Nephron (organoid): ENCODE data around the gene ELAC2.

Experiments
- H3K27ac Mint-ChIP-seq, 3 experiments: 2 replicates each; pipeline ENCODE4 v1.8.0; 2020; ENCODE audit warnings: mixed read lengths in 3 of 3, mild to moderate bottlenecking in 2 of 3, moderate library complexity in 1 of 3
- H3K27me3 Mint-ChIP-seq: 2 replicates; pipeline ENCODE4 v1.8.0; 2021; ENCODE audit warnings: low read depth, mild to moderate bottlenecking, moderate library complexity, mixed read lengths
- H3K36me3 Mint-ChIP-seq: 2 replicates; pipeline ENCODE4 v1.8.0; 2020; ENCODE audit warnings: low read depth, mixed read lengths
- H3K4me1 Mint-ChIP-seq: 2 replicates; pipeline ENCODE4 v1.8.0; 2020; ENCODE audit warnings: mixed read lengths
- H3K4me3 Mint-ChIP-seq, 3 experiments: 2 replicates each; pipeline ENCODE4 v1.8.0; 2020; ENCODE audit warnings: mild to moderate bottlenecking in 3 of 3, mixed read lengths in 3 of 3, moderate library complexity in 2 of 3
- H3K9me3 Mint-ChIP-seq: 2 replicates; pipeline ENCODE4 v1.8.0; 2020; ENCODE audit warnings: mixed read lengths
- CTCF ChIP-seq, 3 experiments: fragments of 200-600 bp; sonication (generic); IDR thresholded peaks; one replicate each; pipeline ENCODE4 v1.5.0; 2021; ENCODE audit warnings: antibody characterized with exemption in 3 of 3; ENCODE audit not compliant: unreplicated experiment in 3 of 3

The ELAC2 gene

GRCh38 chr17:12994341-12995074, 23.3 kb downstream of the ELAC2 start:
- no peaks in the 10 kb centered on the region for H3K4me1 Mint-ChIP-seq
- no peak overlapping the region for H3K27ac Mint-ChIP-seq
- no peak for TF ChIP-seq CTCF (IDR thresholded peaks at IDR 0.05; ENCODE audit: unreplicated experiment in 3 of 3)
- H3K27me3 Mint-ChIP-seq = no peaks in the 10 kb centered on the region
- peaks cover 81% of the 10 kb centered on the region for H3K36me3 Mint-ChIP-seq
- no peak overlapping the region for H3K4me3 Mint-ChIP-seq
- H3K9me3 Mint-ChIP-seq = no peaks in the 10 kb centered on the region

- Mint-ChIP-seq H3K36me3 (peaks cover 75% of the 10 kb centered on the region), H3K4me1 (no peaks in the 10 kb centered on the region), H3K4me3 (no peak overlapping the region), H3K9me3 (no peaks in the 10 kb centered on the region), H3K27ac (no peak overlapping the region), H3K27me3 (no peaks in the 10 kb centered on the region)
- no peak for TF ChIP-seq CTCF (IDR thresholded peaks at IDR 0.05; ENCODE audit: unreplicated experiment in 3 of 3)
These were observed 24.2 kb downstream of the ELAC2 start for GRCh38 chr17:12993631-12994030.

GRCh38 chr17:12992676-12993075, 25.2 kb downstream of the ELAC2 start:
- no peak for TF ChIP-seq CTCF (IDR thresholded peaks at IDR 0.05; ENCODE audit: unreplicated experiment in 3 of 3)
- Mint-ChIP-seq H3K27me3 (no peaks in the 10 kb centered on the region), H3K4me1 (peaks cover 1% of the 10 kb centered on the region), H3K4me3 (no peak overlapping the region), H3K36me3 (peaks cover 68% of the 10 kb centered on the region), H3K27ac (no peak overlapping the region), H3K9me3 (no peaks in the 10 kb centered on the region)

GRCh38 chr17:12990926-12991325, 26.9 kb downstream of the ELAC2 start:
- Mint-ChIP-seq H3K4me1 (peaks cover 18% of the 10 kb centered on the region), H3K4me3 (no peak overlapping the region), H3K36me3 (peaks cover 50% of the 10 kb centered on the region), H3K9me3 (no peaks in the 10 kb centered on the region), H3K27me3 (no peaks in the 10 kb centered on the region), H3K27ac (no peak overlapping the region)
- no peak for TF ChIP-seq CTCF (IDR thresholded peaks at IDR 0.05; ENCODE audit: unreplicated experiment in 3 of 3)

GRCh38 chr17:12990041-12990808, 27.6 kb downstream of the ELAC2 start:
- Mint-ChIP-seq H3K9me3 (no peaks in the 10 kb centered on the region), H3K4me1 (peaks cover 25% of the 10 kb centered on the region), H3K4me3 (no peak overlapping the region), H3K27ac (no peak overlapping the region), H3K36me3 (peaks cover 46% of the 10 kb centered on the region), H3K27me3 (no peaks in the 10 kb centered on the region)
- no peak for TF ChIP-seq CTCF (IDR thresholded peaks at IDR 0.05; ENCODE audit: unreplicated experiment in 3 of 3)
